ENCODE data around the gene SLC25A2.
"Not testable (repeated sequence)": the region's sequence is repeated elsewhere in the genome, so short reads cannot be mapped to it uniquely, and the experiment has no call there.

The SLC25A2 gene

GRCh38 chr5:141303756-141304155 lies at the start of gene SLC25A2:
TSS of gene SLC25A2 (minus strand) at chr5:141304049. CDS start at chr5:141303865, 184 bp downstream.
- no peak for DNase-seq

DNA sequence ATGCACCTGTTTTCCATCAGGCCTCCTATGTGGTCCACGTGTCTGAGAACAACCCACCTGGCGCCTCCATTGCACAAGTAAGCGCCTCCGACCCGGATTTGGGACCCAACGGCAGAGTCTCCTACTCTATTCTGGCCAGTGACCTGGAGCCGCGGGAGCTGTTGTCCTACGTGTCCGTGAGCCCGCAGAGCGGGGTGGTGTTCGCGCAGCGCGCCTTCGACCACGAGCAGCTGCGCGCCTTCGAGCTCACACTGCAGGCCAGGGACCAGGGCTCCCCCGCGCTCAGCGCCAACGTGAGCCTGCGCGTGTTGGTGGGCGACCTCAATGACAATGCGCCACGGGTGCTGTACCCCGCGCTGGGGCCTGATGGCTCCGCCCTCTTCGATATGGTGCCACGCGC lies 47.7 kb upstream of the SLC25A2 start:
- DNase-seq: no peak

- peak; percentile 48 for DNase-seq
These were observed 46.2 kb upstream of the SLC25A2 start, which contains the start of gene PCDHGB1 for GRCh38 chr5:141349917-141350619. TSS of gene PCDHGB1 (plus strand) at chr5:141350099. CDS start at chr5:141350261, 162 bp downstream.

DNA sequence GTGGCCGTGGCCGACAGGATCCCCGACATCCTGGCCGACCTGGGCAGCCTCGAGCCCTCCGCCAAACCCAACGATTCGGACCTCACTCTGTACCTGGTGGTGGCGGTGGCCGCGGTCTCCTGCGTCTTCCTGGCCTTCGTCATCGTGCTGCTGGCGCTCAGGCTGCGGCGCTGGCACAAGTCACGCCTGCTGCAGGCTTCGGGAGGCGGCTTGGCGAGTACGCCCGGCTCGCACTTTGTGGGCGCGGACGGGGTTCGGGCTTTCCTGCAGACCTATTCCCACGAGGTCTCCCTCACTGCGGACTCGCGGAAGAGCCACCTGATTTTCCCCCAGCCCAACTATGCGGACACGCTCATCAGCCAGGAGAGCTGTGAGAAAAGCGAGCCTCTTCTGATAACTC lies 42.2 kb upstream of the SLC25A2 start:
- not testable (repeated sequence) for DNase-seq

DNA sequence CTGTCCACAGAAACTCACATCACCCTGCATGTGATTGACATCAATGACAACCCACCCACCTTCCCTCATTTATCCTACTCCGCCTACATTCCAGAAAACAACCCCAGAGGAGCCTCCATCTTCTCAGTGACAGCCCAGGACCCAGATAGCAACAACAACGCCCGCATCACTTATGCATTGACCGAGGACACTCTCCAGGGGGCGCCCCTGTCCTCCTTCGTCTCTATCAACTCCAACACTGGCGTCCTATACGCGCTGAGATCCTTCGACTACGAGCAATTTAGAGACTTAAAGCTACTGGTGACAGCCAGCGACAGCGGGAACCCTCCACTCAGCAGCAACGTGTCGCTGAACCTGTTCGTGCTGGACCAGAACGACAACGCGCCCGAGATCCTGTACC lies 41.5 kb upstream of the SLC25A2 start:
- no peak for DNase-seq

- DNase-seq: no peak
These were observed 40.2 kb upstream of the SLC25A2 start for GRCh38 chr5:141343953-141344463.

GRCh38 chr5:141343242-141343952 lies 39.5 kb upstream of the SLC25A2 start, which contains the start of gene PCDHGA3:
TSS of gene PCDHGA3 (plus strand) at chr5:141343829. CDS start at chr5:141344034, 205 bp downstream.
- no peak for DNase-seq

DNA sequence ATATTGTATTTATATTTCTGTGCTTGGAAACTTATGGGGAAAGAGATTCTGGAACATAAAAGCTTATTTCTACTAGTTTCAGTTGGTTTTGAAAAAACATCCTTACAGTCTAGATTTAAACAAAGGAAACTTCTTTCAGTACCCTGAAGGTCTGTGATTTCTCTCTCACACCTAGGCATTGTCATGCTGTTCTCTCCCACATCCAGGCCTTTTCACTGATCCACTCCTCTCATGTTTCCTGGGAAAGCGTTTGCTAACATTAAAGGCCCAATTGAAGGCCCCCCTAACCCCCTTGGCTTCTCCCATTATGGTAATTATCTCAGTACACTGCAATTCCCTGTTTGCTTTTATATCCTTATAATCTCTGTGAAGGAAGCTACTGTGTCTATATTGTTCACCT lies 38.9 kb upstream of the SLC25A2 start:
- no peak for DNase-seq

DNA sequence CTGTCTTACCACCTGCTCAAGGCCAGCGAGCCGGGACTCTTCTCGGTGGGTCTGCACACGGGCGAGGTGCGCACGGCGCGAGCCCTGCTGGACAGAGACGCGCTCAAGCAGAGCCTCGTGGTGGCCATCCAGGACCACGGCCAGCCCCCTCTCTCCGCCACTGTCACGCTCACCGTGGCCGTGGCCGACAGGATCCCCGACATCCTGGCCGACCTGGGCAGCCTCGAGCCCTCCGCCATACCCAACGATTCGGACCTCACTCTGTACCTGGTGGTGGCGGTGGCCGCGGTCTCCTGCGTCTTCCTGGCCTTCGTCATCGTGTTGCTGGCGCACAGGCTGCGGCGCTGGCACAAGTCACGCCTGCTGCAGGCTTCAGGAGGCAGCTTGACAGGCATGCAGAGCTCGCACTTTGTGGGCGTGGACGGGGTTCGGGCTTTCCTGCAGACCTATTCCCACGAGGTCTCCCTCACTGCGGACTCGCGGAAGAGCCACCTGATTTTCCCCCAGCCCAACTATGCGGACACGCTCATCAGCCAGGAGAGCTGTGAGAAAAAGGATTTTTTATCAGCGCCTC lies 37.0 kb upstream of the SLC25A2 start:
- DNase-seq: not testable (repeated sequence)

DNA sequence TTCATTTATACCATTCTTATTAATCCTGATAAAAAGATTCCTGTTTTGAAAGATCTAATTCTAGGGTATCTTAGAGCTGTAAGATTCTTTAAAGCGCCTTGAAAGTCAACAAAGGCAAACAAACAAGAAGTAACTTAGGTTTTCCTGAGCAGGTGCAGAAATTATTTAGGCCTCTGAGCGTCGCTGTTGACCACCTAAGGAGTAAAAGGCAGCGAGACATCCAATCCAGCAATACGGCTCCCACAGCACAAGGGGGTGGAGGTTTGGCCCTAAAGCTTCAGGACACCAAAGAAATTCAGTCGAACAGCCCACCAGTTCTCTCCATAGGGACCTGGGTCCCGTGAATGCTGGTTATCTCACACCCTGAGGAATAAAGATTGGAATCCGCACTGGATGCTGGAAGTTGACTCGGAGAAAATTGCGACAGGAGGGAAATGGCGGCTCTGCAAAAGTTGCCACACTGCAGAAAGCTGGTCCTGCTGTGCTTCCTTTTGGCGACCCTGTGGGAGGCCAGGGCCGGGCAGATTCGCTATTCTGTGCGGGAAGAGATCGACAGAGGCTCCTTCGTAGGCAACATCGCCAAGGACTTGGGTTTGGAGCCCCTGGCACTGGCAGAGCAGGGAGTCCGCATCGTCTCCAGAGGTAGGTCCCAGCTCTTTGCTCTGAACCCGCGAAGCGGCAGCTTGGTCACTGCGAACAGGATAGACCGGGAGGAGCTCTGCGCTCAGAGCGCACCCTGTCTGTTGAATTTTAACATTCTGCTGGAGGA lies 34.9 kb upstream of the SLC25A2 start, which contains the start of gene PCDHGA2:
TSS of gene PCDHGA2 (plus strand) at position 223 of the 769 bp plus-strand sequence.
- no peak for DNase-seq

DNA sequence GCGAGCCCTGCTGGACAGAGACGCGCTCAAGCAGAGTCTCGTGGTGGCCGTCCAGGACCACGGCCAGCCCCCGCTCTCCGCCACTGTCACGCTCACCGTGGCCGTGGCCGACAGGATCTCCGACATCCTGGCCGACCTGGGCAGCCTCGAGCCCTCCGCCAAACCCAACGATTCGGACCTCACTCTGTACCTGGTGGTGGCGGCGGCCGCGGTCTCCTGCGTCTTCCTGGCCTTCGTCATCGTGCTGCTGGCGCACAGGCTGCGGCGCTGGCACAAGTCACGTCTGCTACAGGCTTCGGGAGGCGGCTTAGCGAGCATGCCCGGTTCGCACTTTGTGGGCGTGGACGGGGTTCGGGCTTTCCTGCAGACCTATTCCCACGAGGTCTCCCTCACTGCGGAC lies 28.7 kb upstream of the SLC25A2 start:
- DNase-seq: not testable (repeated sequence)

DNA sequence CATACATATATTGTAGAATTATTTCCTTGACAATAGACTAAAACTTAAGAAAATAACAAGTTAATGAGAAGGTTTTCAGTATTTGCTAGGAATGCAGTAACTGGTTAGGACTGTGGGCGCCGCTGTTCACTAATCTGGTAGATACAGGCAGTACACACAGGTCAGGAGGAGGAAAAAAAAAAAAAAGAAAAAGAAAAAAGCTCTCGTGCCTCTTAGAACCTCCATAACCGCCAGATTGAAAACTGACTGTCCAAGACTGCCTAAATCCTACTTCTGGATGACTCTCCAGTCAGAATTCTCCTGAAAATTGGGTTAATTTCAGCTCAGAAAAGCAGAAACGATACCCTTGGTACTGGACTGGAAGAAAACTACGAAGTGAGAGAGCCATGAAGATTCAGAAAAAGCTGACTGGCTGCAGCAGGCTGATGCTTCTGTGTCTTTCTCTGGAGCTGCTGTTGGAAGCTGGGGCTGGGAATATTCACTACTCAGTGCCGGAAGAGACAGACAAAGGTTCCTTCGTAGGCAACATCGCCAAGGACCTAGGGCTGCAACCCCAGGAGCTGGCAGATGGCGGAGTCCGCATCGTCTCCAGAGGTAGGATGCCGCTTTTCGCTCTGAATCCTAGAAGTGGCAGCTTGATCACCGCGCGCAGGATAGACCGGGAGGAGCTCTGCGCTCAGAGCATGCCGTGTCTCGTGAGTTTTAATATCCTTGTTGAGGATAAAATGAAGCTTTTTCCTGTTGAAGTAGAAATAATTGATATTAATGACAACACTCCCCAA lies 26.6 kb upstream of the SLC25A2 start, which contains the start of gene PCDHGA1:
TSS of gene PCDHGA1 (plus strand) at position 216 of the 782 bp plus-strand sequence.
- DNase-seq: no peak

- no peak for DNase-seq
These were observed 24.4 kb upstream of the SLC25A2 start for GRCh38 chr5:141328231-141328630.

DNA sequence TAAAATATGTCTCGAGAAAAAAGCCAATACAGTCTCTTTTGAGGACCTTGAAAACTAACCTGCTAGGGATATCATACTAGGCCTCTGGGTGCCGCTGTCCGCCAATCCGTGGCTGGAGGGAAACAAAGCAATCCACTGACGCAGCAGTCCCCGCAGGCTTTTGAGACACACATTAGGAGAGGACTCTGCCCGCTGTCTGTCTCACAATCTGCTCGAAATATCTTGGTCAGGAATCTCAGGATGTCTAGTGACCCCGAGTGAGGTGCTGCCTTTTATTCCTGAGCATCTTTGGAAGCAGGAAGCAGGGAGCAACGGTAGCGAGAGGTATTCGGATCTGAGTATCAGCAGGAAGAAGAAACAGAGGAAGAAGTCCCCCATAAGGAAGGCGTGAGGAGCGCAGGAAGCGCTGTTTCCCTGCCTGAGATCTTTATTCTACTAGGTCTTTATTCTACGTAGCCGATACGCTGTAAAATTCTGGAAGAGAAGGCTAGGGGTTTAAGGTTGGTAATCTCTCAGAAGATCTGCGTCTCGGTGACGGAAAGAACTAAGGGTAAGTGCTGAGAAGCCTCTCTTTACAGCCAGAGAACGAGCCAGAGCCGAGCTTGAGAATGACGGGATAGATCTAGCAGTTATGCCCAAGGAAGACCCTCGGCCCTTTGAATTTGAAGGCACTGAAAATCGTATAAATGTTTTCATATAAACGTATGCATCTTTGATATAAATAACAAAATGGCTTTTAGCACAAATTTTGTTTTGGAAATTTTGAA lies 22.4 kb upstream of the SLC25A2 start:
- peak; percentile 39 for DNase-seq

DNA sequence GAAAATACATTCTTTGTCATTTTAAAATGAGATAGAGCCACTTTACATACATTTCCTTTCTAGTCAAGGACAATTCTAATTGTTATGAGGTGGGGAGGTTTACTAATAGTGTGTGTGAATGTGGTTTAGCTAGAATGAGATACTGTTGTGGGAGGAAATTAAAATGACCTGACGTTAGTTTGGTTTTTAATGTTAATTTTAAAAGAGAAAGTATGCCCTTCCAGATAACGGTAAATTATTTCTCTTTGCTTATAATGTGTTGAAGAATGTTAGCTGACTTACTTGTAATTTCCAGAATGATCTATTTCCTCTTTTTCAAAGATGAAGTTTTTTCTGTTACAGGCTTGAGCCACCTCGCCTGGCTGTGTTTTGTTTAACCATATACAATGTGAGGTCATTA lies 18.4 kb upstream of the SLC25A2 start:
- DNase-seq: no peak

- DNase-seq: peak; percentile 87
These were observed 16.6 kb upstream of the SLC25A2 start, which contains the start of gene TAF7 for GRCh38 chr5:141320225-141321169. TSS of gene TAF7 (minus strand) at chr5:141320784. CDS start at chr5:141320044, 740 bp downstream.

DNA sequence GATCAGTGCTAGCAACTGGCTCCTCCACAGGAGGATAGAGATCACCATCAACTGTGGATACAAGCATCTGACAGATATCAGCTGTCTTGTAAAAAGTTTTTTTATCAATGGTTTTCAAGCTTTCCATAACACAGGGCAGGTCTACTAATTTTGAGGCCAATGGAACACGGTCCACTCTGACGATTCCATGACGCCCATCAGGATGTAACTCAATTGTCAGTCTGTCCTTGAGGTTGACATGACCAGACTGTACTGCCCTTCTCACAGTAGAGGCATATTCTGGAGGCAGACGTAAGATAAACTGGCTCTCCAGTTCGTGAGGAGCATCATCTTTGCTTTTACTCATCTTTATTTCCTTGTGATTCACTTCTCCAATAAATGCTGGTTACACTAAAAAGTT lies 15.8 kb upstream of the SLC25A2 start:
- DNase-seq: no peak

GRCh38 chr5:141319202-141319601 lies 15.4 kb upstream of the SLC25A2 start:
- DNase-seq: no peak

DNA sequence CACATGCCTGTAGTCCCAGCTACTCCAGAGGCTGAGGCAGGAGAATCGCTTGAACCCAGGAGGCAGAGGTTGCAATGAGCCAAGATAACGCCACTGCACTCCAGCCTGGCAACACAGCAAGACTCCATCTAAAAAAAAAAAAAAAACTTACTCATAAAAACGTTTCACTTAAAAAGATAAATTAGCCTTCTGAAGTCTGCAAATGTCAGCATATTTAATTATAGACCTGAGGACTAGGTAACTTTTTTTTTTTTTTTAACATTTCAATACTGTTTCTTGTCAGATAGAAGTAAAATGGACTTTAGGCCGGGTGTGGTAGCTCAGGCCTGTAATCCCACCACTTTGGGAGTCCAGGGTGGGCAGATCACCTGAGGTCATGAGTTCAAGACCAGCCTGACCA lies 13.1 kb upstream of the SLC25A2 start:
- not testable (repeated sequence) for DNase-seq

DNA sequence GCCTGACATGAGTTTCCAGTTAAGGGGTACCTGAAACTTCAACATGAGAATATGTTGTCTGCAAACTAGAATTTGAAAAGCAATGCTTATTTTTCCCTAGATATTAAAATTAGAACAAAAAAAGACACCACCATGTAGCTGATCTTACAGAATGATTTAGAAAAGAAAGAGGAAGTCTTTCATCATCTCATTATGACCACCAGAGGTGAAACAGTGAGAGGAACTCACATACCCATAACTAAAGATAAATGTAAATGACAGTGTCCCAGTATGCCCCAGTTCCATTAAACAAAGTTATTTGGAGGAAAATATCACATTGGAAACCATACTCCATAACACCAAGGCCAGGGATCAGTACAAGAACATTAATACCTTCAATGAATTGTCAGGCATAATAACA lies 9.9 kb upstream of the SLC25A2 start:
- DNase-seq: no peak

All from NCI-H2029 (cell line).